Measurements from ENCODE around the gene ARL15.

ARL15 gene

DNA sequence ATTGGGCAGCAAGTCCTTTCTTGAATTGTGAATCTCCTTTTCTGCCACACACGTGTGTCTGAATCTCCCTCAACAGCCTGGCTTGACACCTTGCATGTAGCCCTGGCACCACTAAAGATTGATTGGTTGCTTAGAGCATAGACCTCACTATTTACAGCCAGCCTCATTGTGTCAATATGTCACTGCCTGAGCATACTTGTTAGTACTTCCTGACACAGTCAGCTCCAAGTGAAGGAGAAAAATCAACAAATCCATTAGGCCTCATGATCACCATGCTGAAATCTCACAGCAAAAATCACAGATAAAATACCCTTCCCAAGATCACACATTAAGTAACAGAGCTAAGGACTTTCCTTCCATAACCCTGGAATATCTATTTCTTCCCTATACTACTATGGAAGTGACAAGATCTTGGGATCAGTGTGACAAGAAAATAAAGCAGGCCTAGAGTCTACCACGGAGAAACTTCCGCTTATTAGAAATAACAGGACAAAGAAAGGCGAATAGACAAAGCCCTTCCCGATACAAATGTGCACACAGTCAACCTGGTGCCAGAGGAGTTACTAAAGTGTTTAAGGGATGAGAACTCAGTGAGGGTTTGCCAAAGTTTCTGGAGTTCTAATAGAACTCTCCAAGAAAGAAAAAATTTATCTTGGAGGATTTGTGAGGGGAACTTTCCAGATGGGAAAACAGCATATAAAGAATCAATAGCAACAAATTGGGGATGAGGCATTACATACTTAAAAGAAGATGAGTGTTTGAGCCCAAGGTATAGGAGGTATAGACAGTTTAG, 5.6 kb upstream of the ARL15 start:
- no peak for DNase-seq (ENCODE audit: low read depth in 2 of 2)

DNA sequence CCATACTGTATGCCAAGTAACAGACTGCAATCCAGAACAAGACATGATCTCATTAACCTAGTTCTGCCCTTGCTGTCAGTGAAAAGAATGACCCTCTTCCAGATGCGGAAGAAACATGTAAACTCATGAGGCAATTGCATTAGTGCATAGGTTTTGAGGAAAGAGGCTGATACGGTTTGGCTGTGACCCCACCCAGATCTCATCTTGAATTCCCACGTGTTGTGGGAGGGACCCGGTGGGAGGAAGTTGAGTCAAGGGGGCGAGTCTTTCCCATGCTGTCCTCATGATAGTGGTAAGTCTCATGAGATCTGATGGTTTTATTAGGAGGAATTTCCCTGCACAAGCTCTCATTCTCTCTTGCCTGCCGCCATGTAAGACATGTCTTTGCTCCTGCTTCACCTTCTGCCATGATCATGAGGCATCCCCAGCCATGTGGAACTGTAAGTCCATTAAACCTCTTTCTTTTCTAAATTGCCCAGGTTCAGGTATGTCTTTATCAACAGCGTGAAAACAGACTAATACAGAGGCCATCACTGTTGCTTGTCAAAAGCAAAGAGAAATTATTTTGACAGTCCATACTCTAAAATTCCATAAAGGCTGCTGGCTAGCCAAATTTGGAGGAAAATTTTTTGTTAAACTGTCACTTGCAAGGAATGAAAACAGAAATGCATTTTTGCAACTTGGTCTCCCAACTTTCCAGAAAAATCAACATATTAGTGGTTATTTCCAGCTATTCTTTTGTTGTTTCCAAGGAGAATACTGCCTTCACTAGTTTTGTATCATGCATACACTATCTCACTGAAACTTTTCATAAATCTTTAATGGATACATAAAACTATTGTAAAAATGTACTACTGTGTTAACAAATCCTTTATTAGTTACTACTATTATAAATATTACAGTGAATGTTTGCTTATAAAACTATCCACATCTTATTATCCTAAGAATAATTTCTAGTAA, 3.2 kb upstream of the ARL15 start:
- no peak for DNase-seq (ENCODE audit: low read depth in 2 of 2)

DNA sequence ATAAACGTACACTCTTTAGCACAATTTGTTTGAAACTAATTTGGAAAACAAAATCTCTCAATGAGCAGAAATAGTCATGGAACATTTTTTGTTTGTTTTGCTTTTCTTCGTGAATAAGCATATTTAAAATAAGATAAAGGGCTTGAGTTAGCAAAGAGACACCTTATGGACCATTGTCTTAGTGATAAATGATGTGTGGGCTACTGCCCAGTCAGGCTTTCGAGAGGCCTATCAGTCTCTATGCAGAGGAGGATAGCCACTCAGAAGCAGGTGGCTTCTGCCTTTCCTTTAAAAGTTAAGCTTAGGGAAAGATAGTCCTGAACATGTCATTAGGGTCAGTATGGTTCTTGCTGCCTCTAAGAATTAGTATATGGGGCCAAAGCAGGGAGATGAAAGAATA, 2.1 kb upstream of the ARL15 start:
- no peak for DNase-seq (ENCODE audit: low read depth in 2 of 2)

DNA sequence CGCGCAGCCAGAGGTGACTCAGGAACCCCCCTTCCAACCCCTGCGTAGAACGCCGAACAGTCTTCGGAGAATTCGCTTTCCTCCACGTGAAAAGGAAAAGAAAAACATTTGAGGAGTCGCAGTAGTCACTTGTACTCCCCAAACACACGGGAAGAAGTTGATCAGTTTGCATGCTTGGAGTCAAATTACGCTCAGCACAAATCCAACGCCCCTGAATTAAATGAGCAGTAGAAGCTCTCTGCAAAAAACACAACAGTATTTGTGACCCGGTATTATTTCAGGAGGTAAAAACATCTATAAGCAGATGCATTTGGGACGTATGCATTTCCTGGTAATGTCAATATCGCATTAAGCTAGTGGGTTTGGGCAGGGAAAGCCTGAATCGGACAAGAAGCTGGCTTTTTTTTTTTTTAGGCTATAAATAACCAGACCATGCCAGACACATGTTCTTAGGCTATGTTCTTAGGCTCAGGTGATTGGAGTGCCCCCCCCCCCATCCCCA, 854 bp upstream of the ARL15 start:
- DNase-seq (ENCODE audit: low read depth in 2 of 2): no peak

DNA sequence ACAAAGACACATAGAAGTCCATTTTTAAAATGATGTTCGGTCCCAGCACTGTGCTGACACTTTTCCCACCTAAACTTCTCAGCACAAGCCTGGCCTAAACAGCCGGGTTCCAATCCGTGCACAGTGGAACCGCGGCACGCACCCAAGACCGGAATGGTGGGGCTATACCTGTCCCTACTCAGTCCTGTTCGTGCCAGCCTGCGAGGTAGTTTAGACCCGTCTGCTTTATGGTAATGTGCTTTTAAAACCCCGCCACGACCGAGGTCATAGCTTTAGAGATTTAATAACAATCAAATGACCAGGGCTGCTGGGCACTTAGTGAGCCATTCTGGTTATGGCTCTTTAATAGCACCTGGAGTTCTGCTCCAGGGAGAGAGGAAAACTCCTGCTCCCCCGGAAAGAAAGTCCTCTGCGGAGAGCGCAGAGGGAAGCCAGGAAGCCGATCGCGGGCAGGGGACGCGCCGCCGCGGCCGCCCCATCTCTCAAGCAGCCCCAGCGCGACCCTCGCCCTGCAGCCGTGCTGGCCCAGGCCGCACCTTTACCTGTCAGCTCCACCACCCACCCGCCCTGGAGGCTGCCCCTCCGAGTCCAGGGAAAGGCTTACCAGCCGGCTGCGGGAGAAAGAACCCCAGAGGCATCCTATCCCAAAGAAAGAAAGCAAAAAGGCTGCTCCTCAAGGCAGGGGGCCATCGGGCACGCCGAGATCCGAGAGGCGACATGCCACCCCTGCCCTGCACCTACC, 511 bp downstream of the ARL15 start:
- no peak for DNase-seq (ENCODE audit: low read depth in 2 of 2)

DNA sequence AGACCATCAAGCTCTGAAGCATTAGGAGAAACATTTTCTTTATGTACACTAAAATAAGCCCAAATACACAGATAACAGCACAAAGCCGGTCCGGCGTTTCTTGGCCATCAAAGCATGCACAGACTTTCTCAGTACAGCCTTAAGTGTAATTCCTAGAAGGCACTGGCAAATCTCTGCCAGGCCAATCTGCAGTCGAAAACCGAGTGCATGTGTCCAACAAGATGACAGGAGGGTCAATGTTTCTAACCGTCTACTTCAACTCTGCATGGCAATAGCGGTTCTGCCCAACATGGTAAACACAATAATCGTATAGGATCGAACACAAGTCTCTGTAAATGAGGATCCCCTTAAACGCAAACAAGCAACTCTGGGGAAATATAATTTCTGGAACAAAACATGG, 1.1 kb downstream of the ARL15 start:
- no peak for DNase-seq (ENCODE audit: low read depth in 2 of 2)

DNA sequence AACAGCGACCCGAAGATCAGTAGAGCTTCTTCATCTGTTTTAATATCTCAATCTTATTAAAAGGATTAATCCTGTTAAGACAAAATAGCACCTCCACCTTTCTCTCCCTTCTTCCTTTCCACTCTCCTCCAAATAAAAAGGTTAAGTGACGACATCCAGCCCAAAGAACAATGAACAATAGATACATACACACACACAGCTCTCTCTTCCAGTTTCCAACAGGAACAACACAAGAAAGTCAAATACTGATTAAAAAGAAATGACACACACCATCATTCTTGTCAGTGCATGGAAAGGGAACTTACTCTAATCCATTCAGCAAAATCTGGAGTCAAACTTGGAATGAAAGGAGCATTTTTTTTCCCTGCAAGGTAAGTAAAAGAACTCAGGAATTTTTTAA, 2.8 kb downstream of the ARL15 start:
- no peak for DNase-seq (ENCODE audit: low read depth in 2 of 2)

DNA sequence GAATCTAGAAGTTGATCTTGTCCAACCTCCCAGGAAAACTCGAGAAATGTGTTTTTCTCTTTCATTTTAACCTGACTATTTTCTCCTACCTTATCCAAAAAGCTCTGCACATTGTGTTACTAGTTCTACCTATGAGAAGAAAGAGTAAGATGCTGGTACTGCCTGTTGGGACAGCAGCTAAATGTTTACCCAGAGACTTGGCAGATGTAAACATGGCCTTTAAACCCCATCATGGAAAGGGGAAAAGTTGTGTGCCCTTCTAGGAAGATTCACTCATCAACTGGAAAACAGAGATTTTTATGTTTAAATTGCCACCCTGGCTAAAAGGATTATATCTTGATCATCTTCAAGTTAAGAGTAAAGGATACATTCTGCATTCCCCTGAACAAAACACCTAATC, 3.5 kb downstream of the ARL15 start:
- DNase-seq (ENCODE audit: low read depth in 2 of 2): no peak

DNA sequence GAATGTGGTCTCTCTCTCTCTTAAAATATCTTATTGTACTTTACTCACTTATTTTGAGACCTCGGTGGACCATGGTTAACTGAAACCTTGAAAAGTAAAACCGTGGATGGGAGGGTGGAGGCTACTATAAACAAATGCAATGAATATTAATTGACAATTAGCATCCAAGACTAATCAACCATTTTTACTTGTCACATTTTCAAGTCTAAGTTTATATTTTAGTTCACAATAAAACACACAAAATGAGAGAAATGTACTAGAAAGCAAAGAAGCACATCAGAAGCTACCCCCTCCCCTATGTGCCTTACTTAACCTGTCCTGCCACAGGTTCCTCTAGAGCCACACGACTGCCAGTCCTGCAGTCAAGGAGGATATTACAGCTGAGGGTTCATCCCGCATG, 4.6 kb downstream of the ARL15 start:
- no peak for DNase-seq (ENCODE audit: low read depth in 2 of 2)

DNA sequence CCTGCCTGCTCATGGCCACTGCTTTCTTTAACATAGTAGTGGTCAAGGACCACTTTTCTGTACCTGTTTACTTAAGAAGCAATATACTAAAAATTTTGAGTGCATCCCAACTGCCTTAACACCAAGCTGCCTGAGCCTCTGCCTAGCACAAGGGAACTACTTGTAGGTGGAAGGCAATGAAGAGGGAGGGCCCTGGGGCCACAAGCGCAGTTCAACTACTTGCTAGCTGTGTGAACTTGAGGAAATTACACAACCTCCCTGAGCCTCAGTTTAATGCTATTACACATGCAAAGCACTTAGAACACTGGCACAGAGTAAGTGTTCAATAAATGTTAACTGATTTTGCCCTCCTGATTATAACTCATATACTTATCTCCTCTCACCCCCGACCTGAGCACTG, 6.3 kb downstream of the ARL15 start:
- no peak for DNase-seq (ENCODE audit: low read depth in 2 of 2)

DNA sequence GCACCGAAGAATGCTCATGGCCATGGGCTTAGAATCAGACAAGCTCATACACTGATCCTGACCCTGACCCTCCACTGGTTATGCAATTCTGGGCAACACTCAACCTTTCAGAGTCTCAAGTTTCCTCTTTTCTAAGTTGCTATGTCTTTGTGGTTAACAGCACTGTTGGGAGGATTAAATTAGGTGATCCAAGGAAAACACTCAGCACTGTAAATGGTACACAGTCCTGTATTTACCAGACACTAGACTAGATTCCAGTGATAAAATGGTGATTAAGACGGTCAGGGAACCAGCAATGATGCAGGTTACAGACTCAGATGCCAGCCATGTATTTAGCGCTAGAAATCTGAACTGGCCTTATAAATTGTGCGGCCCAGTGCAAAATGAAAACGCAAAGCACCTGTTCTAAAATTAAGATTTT, 8.1 kb downstream of the ARL15 start:
- DNase-seq (ENCODE audit: low read depth in 2 of 2): no peak

DNA sequence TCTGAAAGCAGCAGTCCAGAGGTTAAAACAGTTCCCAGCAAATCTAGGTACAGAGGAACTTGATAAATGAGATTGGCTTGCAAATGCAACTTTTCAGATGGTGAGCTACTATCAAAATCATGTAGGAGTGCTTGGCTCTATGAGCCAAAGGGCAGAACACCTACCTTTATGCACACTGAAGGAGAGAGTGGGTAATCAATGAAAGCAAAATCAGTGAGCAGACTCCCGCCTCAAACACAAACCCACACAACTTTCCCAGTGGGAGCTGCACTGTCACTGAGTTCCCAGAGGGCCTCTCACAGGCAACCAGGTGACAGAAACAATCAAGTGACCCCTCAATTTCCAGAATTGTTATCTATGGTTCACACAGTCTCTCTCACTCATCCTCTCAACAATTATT, 8.5 kb downstream of the ARL15 start:
- DNase-seq (ENCODE audit: low read depth in 2 of 2): no peak

DNA sequence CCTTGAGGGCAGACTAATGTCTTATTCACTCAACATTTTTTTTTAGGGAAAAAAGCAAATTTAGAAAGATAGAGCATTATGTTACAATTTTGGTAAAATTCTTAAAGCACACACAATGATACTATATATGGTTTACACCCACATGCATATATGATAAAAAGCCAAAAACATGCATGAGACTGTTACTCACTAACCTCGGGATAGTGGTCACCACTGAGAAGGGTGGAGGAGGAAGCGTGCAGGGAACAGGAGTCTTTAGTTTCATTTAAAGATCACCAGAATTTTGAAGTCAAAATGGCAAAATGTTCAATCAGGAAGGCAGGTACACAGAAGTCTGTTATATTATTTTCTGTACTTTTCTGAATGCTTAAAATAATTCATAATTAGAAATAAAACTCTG, 9.2 kb downstream of the ARL15 start:
- no peak for DNase-seq (ENCODE audit: low read depth in 2 of 2)

DNA sequence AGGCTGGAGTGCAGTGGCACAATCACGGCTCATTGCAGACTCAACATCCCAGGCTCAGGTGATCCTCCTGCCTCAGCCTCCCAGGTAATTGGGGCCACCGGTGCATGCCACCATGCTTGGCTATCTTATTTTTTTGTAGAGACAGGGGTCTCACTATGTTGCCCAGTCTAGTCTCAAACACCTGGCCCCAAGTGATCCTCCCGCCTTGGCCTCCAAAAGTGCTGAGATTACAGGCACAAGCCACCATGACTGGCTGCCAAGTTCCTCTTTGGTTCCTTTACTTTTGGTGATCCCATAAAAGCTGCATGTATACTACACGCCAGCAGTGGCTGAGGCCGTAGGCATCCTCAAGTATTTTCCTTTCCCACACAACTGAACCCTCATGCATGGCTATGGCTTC, 11.4 kb downstream of the ARL15 start:
- DNase-seq (ENCODE audit: low read depth in 2 of 2): no peak

DNA sequence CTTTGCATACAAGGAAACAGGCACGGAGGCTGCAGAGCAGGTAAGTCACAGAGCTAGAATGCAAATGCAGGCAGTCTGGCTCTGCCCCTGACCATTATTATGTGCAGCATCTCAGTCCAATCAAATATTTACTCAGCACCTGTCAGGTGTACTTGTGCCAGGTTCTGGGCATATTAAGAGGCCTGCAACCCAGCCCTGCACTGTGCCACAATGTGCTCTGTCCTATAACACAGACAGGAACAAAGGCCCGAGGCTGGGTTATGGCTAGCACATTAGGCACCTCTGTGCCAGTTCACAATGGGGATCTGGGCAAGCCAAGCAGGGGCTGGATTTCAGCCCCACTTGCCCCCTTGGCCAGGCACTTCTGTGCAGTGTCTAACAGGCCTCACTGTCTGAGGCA, 14.0 kb downstream of the ARL15 start:
- no peak for DNase-seq (ENCODE audit: low read depth in 2 of 2)

DNA sequence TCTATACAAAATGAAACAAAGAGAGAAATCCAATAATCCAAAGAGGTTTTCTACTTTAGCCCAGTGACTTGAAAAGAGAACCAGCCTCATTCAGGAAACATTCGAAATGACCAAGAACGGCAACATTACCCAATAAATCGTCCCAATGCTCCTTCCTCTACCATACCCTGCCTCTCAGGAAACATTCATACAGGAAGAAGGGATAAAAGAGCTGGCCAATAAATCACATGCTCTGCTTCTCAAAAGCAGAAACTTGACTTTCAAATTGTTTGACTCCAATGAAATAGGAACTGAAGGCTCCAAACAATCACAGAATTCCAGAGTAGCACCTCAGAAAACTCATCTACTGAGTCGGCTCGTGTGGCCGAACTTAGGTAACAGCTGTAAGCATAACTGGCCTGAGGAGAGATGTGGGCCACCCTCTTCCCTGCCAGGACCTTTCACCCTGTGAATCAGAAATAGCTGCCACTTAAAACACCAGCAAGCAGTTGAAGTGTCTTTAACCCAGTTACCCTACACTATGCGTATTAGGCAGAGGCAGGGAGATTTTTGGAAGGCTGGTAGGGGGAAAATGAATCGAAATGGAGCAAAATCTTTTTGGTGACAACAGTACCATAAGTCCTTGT, 14.6 kb downstream of the ARL15 start:
- DNase-seq (ENCODE audit: low read depth in 2 of 2): no peak

DNA sequence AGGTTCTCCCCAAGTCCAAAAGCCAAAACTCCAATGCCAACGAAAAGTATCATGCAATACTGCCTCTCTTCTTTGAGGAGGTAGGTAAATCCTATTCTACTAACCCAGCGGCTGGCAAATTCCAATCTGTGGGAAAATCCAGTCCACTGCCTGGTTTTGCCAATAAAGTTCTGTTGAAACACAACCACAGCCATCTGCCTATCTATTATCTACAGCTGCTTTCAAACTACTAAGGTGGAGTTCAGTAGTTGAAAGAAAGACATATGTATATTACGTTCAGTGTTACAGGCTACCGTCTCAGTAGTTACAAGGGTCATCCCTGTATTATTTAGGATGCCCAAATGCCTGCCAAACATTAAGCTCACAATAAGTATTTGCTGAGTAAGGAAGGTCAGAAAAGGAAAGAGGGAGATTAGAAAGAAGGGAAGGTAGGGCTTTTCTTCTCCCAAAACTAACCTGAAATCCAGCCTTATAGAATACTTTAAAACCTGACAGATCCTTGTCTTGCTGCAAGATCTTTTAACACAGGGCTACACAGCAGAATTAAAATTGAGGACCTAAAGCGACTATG, 16.2 kb downstream of the ARL15 start:
- no peak for DNase-seq (ENCODE audit: low read depth in 2 of 2)

DNA sequence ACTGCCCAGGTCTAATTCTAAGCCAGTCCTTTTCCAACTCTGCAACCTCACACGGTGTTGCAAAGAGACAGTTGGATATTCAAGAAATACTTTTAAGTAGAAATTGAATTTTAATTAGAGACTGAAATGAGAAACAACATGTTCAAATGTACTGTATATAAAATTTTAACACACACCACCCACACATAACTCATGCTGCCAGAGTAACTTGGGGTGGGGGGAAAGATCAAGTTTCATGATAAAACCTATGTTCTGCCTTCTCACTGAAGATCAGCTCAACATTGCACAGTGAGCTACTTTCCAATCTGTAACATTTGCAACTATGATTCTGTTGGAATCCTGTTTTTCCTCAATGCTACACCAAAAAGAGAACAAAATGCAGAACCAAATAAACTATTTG, 17.5 kb downstream of the ARL15 start:
- DNase-seq (ENCODE audit: low read depth in 2 of 2): no peak

DNA sequence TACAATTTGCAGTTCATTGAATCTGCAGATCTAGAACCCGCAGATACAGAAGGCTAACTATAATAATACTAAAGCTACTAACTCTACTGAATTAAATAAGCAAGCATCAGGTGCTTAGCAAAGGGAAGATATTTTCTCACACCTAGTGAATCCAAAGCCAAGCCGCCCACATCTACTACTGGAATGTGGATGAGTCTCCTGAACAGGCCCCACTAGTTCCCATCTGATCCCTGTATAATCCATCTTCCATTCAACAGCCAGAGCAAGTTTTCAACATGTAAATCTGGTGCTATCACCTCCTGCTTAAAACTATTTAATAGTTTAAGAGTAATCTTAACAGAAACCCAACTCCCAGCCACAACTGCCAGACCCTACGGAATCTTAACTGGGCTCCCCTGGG, 18.9 kb downstream of the ARL15 start:
- DNase-seq (ENCODE audit: low read depth in 2 of 2): no peak

DNA sequence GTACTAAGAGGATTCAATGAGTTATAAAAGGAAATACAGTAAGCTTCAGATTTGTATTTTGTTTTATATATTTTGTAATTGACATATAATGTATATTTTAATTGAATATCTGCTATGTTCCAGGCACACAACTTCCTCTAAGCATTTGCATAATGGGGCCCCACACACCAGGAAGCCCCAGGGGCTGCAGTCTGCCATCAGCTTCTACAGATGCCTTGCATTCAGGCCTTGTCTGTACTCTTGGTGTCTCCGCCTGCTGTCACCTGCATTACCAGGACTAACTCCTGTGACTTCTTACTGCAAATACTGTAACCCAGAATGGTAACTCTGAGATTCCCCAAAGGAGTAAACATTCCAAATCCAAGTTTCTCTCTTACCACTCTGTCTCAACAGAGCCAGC, 20.6 kb downstream of the ARL15 start:
- no peak for DNase-seq (ENCODE audit: low read depth in 2 of 2)

DNA sequence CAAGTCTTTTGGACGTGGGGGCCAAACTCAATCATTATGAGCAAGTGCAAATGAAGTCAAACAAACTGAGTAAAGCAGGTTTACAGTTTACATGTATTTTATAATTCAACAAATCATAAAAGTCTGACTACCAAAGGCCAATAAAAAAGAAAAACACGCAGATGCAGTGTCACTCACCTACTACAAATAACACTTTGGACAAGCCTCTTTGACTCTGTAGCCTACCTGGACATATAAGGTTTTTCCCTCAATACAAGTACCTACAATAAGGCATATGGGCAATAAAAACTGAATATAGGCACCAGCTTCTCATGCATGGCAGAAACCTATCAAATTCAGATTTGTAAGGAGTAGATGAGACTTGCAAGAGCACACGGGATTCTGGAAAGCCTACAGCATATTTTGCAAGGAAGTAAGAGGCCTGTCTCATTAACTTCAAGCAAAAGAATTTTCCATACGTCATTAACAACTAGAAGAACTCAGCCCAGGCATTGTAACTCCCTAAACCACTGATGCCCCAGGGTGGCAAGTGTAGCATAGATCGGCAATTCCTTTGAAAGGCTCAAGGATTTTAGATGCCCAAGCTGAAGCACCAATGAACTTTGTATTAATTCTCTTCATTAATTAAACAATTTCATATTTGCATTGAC, 21.7 kb downstream of the ARL15 start:
- DNase-seq (ENCODE audit: low read depth in 2 of 2): no peak
